GM19099 (cell line): Measurements from ENCODE around the gene PRR19.

ENCODE experiments used
- POLR2A ChIP-seq: IDR thresholded peaks from 3 replicates; pipeline ENCODE4 v1.6.1; 2011; ENCODE audit warnings: low read depth; ENCODE audit not compliant: insufficient read length; ENCODE audit errors: extremely low read depth

The PRR19 gene

DNA sequence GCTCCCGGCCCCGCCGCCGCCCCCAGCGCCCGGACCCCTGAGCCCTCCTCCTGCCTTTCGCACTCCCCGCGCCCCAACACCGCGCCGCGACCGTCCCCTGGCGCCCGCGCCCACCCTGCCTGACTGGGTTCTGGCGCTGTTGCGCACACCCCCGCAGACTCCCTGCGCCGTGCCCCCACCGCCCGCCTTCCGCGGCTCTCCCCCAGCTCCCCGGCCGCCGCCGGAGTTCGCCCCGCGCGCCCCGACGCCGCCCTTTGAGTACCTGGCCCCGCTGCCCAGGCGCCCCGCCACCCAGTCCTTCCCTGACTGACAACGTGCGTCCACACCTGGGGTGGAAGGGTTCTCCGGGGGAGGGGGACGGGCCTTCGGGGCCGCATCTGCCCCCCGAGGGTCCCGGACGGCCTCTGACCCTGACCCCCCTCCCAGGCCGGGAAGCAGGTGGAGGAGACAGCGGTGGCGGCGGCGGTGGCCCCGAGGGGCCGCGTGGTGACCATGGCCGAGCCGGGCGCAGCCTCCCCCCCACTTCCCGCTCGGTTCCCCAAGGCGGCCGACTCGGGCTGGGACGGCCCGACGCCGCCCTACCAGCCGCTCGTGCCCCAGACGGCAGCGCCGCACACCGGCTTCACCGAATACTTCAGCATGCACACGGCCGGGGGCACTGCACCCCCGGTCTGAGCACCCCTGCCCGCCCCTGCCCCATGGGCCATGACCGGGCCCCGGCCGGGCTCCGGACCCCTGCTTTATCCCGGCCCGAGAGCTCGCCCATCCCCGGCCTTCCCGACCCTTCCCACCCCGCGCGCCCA, 22.1 kb downstream of the PRR19 start:
- TF ChIP-seq POLR2A = no peak

DNA sequence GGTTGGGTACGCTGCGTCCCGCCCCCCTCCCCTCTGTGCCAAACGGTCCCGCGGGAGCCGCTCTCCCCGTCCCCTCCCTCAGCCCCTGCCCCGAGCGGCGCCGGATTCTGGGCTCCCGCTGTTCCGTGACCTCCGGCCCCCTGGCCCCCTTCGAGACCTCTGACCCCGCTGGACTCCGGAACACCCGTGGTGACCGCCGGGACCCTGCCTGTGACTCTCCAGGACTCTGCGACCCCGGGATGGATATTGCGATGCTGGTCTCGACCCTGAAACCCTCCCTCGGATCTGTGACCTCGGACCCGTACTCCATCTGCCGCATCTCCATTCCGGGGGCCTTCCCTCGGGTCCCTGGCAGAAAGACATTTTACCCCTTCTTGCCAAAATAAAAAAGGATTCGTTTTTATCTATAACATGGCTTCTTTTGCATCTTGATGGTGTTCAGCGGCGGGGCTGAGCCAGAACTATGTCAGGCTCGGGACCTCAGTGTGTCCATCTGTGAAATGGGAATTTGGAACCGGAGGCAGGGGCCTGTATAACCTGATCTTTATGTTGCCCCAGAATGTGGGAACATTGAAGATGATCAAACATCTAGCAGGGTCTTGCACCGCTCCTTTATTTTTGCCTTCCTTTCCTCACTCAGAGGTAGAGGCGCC, 22.8 kb downstream of the PRR19 start:
- TF ChIP-seq POLR2A = no peak

DNA sequence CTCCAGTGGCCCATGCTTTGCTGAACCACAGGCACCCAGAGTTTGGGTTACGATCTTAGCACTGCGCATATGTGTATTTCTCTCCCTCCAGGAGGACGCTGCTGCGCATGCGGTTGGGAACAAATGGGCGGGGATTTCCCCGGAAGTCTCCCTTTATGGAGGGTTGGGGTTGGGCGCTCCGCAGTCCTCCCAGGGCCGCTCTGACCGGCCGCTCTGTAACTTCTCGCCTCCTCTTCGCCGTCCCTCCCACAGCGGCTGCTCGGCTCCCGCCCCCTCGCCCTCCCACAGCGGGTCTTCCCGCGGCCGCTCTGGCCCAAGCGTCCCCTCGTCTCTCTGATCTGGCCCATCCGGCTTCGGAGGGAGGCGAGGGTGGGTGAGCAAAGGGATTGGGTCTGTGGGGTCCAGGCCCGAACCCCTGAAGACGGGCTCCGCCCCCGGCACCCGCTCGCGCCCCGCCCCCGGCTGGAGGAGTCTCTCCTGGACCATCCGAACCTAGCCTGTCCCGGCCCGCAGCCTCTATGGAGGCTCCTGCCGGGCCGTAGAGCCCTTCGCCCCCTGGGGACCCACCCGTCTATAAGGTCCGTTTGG, 23.5 kb downstream of the PRR19 start, which contains the start of gene MEGF8:
Gene MEGF8, plus strand, starts transcription at position 328 of the 588 bp plus-strand sequence. CDS start 609 bp downstream, outside the sequence.
- peak; percentile 73 for TF ChIP-seq POLR2A

DNA sequence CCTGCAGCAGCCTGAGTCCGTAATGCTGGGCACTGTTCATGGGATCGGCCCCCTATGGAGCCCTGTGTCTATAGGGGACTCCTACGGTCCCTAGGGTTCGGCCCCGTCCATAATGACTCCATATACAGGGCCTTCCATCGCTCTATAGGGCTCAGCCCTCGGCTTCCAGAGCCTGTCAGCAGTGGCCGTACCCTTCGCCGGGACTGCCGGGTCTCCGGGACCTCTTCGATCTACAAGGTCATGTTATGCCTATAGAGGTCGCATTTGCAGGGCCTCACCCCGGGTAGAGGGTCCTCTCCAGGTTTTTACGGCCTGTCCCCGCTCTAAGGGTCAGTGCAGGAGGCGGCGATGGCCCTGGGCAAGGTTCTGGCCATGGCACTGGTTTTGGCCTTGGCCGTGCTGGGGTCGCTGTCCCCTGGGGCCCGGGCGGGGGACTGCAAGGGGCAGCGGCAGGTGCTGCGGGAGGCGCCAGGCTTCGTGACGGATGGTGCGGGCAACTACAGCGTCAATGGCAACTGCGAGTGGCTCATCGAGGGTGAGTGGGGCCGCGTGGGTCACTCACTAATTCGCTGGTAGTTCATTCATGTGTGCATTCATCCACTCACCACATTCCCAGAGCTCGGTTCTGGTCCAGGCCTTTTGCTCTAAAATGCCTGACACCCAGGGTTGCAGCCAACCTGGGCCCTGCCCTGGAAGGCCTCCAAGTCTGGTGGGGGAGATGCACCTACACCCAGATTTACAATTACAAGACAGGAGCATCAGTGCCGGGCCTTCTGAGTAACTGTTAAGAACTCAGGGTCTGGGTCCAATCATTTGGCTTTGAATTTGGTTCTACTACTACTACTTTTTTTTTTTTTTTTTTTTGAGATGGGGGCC, 24.2 kb downstream of the PRR19 start:
- no peak for TF ChIP-seq POLR2A

DNA sequence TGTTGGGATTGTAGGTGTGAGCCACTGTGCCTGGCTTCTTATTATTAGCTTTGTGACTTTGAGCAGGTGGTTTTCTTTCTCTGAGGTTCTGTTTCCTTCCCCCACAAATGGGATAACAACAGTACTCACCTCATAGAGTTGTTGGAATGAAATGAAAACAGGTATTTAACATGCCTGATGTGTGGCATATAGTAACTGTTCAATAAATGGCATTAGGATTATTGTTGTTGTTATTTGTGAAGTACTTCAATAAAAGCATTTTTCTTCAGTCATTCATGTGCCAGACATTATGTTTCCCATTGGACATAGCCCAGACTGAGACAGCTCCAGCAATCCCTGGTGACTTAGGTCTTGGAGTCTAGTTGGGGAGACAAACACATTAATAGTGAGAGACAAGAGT, 25.0 kb downstream of the PRR19 start:
- TF ChIP-seq POLR2A = no peak

DNA sequence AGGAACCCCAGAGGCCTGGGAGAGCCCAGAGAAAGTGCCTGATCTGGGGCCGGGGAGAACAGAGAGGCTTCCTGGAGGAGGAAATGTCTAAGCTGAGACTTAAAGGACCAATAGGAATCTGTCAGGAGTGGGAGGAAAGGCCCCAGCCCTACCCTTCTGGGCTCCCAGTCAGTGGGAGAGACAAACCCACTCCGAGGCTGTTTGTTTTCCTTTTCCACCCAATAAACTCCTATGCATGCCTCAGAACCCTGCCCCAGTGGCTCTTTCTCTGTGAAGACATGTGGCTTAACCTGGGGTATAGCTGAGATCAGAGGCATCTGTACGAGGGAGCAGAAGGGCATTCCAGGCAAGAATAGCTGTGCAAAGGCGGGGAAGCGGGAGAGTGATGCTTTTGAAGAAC, 25.4 kb downstream of the PRR19 start:
- TF ChIP-seq POLR2A = no peak

DNA sequence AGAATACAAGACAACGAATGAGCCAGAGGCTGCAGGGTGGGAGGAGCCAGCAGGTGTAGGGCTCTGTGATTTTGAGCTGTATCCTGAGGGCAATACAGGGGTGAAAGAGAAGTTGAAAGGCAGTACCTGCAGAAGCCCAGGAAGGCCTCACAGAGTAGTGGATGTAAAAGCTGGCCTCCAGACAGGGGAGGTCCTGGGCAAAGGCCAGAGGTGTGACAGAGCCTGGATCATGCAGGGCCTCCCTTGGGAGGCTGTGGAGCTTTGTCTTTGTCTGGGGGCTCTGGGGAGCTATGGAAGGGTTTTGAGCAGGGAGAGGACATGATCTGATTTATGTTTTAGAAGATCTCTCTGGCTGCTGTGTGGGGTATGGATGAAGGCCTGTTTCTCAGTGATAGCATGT, 26.2 kb downstream of the PRR19 start:
- TF ChIP-seq POLR2A = no peak

DNA sequence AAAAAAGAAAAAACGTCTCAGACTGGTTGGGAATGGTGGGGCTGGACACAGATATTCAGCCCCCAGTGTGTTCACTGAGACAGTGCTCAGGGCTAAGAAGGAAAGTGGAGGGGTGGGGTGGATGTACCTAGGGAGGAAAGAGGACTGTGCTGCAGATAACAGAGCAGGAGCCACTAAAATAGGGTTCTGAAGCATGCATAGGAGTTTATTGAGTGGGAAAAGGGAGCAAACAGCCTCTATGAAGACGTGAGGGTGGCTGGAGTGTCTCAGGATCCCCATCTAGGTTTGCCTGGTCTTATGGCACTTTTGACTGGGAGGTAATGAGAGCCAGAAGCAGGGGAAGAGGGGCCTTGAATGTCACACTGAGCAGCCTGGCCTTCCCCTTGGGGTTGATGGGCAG, 26.9 kb downstream of the PRR19 start:
- TF ChIP-seq POLR2A = no peak

DNA sequence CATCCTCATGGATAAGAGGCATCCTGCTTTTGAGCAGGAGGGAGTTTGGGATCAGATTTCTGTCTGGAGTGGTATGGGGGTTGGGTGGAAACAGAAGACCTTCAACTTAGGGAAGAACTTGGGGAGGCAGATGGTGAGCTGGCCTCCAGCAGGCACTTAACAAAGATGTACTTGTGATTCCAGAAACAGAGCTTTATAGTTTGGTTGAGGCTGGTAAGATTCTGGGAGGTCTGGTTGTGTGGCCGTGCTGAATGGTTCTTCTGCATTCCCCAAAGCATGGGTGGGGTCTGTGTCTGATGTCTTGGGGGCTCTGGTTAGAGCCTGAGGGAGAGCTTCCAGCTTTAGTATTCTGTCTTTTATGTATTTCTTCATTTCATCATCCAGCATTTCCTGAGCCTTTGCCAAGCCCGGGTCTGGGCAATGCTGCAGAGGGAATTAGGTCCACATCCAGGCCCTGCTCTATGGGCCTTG, 28.3 kb downstream of the PRR19 start:
- TF ChIP-seq POLR2A = no peak

DNA sequence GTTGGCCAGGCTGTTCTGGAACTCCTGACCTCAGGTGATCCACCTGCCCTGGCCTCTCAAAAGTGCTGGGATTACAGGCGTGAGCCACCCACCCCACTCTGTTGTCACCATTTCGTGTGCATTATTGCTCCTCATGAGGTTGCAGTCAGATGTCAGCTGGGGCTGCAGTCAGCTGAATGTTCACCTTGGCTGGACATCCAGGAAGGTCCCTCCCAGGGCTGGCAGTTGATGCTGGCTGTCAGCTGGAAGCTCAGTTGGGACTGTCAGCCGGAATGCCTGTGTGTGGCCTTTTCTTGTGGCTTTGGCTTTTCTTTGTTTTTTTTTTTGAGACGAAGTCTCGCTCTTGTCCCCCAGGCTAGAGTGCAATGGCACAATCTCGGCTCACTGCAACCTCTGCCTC, 30.1 kb downstream of the PRR19 start:
- no peak for TF ChIP-seq POLR2A

DNA sequence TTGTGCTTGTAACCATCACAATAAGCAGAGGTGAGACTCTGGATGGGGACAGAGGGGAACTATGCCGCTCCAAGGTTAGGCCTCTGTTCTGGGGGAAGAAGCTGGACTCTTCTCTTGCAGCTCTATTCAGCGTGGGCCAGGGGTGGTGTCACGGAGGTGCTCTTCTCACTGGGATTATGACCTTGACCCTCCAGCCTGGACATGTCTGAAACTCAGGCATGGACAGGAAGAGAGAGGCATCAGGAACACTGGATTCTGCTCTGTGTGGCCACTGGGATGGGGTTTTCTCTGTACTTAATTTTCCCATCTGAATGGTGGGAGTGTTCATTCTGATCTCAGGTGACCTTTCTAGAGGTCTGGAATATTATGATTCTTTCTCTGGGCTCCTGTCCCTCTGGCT, 31.1 kb downstream of the PRR19 start:
- TF ChIP-seq POLR2A = no peak

DNA sequence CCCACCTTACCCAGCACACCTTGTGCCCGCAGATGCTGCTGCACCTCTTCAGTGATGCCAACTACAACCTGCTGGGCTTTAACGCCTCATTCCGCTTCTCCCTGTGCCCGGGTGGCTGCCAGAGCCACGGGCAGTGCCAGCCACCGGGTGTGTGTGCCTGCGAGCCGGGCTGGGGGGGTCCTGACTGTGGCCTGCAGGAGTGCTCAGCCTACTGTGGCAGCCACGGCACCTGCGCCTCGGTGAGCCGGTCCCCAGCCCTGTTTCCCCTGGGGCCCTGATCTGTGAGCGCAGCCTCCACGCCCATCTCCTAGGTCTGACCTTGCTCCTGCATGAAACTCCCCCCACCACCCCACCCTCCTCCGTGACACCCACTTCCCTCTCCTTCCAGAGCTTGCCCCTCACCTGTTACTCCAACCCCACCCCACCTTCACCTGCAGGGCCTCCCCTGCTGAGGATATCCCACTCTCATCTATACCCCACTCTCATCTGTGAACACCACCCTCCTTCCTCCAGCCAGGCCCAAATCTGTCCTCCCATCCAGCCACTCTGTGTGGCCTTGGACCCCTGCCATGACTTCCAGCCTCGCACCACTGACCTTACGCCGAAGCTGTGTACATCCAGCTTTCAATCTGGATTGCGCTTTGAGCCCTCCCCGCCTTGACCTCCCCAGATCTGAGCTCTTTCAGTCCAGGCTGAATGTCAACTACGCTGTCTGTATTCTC, 32.2 kb downstream of the PRR19 start:
- no peak for TF ChIP-seq POLR2A

DNA sequence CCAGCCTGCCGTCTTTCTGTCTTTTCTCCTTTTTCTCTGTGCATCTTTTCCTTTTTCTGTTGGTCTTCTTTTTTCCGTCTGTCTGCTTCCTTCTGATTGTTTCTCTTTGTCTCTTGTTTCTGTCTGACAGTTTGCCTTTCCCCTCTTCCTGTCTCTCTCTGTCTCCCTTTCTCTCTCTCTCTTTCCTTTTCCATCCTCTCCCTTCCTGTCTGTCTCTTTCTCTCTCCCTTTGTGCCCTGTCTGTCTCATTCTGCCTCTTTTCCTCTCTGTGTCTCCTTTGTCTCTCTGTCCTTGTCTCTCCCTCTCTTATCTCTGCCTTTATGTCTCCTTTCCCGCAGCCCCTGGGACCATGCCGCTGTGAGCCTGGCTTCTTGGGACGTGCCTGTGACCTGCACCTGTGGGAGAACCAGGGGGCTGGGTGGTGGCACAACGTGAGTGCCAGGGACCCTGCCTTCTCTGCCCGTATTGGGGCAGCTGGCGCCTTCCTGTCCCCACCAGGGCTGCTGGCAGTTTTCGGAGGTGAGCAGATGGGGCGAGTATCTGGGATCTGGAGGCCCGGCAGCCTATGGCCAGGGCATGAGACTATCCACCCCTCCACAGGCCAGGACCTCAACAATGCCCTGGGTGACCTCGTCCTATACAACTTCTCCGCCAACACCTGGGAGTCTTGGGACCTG, 32.9 kb downstream of the PRR19 start:
- TF ChIP-seq POLR2A = no peak
